IPS DF 19.7 (cell line): ENCODE measurements around the gene PRRC2A.
"Not testable (repeated sequence)": the region's sequence is repeated elsewhere in the genome, so short reads cannot be mapped to it uniquely, and the experiment has no call there.

Source experiments
- DNase-seq: peaks from one replicate; pipeline ENCODE4 v3.0.0-alpha.2; 2013; ENCODE audit warnings: low read depth, low spot score

Gene PRRC2A

GRCh38 chr6:31585491-31585890 lies 35.0 kb upstream of the PRRC2A start:
- peak; percentile 42 for DNase-seq

DNA sequence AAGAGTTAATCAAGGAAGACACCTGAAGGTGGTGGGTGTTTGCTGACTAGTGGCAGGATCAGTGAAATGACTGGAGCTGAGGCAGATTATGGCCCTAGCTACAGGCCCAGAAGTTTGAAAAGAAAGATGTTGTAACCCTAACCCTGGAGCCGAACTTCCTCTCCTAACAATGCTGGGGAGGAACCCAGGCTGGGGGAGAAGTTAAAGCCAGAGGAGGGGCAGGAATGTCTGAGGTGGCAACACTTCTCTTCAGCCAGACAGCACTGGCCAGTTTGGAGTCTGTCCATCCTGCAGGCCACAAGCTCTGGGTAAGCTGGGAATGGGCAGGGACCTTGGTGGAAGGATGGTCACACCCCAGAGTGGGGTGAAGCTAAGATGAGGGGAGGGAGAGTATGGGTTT lies 34.5 kb upstream of the PRRC2A start, which contains the start of gene LST1:
Gene LST1 (plus strand): TSS at position 270 of the 400 bp plus-strand sequence. CDS start 1,023 bp downstream, outside the sequence.
- DNase-seq: no peak

DNA sequence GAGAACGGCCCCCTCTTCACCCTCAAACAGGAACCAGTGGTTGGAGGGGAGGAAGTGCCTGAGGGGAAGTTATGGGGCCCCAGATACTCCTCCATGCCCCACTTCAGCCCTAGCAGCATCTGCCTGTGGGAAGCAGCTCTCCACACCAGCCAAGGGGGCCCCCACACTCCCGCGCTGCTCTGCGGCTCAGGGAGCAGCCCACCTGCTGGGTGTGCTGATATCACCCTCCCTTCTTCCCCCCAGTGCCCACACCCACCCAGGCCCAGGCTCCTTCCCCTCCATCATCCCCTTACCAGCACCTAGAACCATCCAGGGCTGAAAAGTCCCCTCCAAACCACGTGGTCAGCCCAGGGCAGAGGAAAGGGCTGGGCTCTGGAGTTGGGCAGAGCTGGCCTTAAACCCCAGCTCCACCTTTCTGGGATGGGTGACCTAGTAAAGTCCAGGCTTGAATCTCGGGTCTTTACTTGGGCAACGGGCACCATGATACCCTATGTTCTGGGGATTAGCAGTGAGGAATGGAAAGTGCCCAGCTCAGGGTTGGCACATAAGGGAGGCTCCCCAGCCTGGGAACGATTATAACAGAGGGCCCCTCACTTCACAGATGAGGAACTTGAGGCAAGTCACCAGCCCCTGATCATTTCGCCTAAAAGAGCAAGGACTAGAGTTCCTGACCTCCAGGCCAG lies 33.8 kb upstream of the PRRC2A start:
- no peak for DNase-seq

DNA sequence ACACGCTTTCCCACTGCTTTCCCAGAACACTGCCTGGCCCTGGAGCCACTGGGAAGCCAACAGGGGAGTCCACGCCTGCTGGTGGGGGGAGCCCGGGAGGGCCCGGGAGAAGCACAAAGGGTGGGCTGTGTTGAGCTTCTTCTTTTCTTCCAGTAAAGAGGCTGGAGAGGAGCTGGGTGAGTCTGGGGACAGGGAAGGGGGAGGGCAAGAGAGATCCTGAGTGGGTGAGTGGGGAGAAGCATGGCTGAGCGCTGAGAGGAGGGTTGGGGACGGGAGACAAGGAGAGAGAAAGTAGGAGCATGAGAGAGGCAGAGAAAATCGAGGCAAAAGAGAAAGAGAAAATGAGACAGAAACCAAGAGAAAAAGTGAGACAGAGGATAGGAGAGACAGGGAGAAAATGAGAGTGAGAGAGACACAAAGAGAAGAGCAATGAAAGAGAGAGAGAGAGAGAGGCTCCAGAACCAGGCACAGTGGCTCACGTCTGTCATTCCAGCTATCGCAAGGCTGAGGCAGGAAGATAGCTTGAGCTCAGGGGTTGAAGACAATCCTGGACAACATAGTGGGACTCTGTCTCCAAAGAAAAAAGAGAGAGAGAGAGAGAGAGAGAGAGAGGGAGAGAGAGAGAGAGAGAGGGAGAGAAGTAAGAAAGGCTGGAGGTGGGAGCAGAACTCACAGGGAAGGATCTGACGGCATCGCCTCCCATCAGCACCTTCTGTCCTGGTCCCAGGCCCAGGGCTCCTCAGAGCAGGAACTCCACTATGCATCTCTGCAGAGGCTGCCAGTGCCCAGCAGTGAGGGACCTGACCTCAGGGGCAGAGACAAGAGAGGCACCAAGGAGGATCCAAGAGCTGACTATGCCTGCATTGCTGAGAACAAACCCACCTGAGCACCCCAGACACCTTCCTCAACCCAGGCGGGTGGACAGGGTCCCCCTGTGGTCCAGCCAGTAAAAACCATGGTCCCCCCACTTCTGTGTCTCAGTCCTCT lies 32.4 kb upstream of the PRRC2A start:
- no peak for DNase-seq

DNA sequence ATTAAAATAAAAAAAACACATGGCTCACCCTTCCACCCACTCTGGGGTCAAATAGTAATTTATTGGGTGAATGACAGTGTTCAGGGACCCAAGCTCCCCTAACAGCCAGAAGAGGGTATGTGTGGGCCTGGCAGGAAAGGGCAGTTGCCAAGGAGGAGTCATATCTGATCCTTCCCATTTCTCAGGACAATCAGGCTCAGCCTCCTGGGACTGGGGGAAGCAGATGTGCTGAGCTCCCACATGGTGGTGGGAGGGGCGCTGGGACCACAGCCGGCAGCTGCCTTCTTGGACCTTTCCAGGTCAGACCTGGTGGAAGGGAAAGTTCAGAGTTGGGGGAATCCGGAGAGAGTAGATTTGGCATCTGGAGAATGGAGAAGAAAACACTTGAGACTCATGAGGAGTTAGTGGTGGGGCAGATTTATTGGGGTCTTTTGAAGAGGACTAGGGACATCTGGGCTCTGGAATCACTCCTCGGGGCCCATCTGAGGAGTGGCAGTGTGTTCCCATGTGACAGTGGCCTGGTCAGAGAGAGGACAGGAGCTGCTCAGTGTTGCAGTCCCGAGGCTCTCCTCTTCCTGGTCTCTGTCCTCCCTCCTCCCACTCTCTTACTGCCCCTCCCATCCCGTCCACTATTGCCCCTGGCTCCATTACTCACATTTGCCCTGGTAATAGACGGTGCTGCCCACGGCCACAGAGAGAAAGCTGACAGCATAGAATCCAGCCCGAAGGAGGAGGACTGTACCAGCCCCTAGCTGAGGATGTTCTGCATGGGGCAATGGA lies 31.5 kb upstream of the PRRC2A start:
- DNase-seq: no peak

GRCh38 chr6:31590691-31591090 lies 29.8 kb upstream of the PRRC2A start:
- DNase-seq: not testable (repeated sequence)

- DNase-seq: no peak
Observed at GRCh38 chr6:31592396-31592771, 28.1 kb upstream of the PRRC2A start.

GRCh38 chr6:31597006-31597405 lies 23.5 kb upstream of the PRRC2A start:
- no peak for DNase-seq

DNA sequence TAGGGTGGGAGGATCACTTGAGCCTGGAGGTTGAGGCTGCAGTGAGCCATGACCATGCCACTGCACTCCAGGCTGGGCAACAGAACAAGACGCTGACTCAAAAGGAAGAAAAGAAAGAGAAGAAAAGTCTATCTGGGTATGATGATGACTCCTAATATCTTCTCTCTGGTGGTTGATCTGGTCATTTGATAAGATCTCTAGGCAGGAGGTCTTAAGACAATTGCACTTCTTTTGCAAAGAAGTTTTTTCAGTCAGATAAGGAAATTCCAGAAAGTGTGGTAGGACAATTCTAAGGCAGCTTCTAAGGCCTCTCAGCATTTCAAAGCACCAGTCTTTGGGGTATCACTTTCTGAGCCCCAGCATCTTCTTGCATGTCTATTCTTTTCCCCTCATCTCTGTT lies 13.2 kb upstream of the PRRC2A start:
- no peak for DNase-seq

GRCh38 chr6:31609519-31610406 lies 10.8 kb upstream of the PRRC2A start:
- no peak for DNase-seq

DNA sequence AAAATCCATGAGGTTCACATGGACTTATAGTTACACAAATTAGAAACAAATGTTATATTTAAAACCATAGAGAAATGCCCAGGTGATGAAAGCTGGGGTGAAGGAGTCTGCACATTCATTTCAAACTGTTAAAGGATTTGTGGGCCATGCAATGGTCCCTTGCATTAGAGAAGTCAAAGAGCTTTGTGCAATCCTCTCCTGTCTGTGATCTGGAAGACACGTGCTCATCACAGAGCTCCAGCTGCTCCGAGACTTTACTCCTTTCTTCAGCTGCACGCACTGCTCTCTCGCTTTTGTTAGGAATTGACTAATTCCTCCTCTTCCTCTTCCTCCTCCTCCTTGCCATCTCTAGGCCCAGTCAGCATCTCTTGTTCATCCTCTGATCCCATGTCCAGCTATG lies 9.5 kb upstream of the PRRC2A start:
- DNase-seq: no peak

DNA sequence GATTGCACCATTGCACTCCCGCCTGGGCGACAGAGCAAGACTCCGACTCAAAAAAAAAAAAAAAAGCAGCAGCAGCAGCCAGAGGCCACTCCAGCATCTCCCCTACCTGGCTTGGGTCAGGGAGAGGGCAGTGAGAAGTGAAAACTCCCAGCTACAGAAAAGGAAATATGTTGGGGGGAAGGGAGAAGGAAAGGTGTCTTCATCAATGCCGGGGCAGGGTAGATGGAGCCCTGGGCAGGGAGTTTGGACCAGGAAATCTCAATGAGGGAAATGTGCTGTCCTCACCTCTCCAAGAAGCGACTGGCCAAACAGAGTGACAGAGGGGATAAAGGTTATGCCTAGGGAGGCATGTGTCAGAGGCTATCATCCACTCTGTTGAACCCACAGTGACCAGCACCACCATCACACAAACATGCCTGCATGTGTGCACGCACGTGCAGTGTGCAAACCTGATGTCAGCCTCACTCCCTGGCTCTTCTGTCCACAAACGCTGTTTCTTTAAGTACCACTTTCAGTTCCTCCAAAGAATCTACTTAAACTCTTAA lies 6.4 kb upstream of the PRRC2A start:
- no peak for DNase-seq

- DNase-seq: no peak
Observed at GRCh38 chr6:31614684-31615578, 5.6 kb upstream of the PRRC2A start, which contains the start of gene AIF1. AIF1 (plus strand) TSS chr6:31615234; CDS start chr6:31615330, 96 bp downstream.

DNA sequence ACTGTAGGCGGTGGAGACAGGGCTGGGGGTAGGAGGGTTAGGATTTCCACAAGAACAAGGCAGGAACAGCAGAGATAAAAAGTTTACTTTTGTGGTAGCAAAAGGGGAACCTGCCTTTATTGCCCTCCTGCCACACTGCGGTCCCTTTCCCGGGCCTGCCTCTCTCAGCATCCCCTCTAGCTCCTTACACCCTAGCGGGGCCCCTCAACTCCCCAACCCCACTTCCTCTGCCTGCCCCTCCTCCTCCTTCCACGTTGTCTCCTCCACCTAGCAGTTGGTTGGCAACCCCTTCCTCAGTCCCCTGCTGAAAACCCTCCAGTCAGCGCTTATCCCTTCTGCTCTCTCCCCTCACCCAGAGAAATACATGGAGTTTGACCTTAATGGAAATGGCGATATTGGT lies 4.8 kb upstream of the PRRC2A start:
- no peak for DNase-seq

DNA sequence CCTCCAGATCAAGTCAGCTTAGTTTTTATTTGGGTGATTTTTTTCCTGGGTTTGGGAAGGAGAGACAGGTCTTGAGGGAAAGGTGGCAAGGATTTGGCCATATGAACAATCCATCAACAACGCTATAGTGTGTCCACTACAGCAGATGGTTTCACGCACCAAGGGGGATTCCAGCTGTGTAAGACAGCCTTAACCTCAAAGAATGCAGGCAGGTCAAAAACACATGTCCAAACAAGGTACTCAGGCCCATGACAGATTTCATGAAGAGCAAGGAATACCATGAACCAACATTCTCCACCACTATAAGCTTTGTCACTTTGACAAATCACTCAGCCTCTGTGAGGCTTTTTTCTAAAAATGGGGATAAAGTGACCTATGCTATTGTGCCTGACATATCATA lies 3.5 kb upstream of the PRRC2A start:
- no peak for DNase-seq

DNA sequence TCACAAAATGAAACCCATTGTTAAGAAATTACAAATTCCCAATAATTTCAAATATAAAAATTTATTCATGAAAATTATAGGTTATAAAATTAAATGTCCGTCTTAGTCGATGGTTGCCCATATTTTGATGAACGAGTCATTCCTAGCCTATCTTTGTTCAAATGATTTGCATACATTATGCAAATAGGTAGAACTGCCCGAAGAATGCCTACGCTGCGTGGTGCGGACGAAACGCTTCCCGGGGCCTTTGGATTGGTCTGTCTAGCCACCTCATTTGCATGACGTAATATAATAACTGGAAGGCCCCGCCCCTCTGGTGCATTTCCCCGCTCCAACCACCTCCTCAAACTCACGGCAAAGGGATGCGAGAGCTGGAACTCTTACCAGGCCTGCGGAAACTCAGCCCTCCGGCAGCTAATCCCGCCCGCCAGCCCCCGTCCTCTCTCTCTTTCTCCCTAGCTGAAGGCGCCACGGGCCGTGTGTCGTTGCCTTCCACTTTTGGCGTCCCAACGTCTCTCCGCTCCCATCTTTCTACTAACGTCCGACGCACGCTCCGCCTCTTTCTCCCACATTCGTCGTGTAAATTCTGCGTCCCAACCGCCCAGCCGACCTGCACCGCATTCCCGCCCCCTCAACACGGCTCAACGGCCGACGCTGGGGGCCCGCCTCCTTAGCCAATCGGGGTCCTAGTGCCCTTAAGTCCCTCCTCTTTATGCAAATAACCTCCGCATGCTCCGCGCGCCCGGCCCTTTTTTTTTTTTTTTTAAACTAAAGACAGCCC lies 520 bp upstream of the PRRC2A start:
- peak; percentile 91 for DNase-seq

- no peak for DNase-seq
Observed at GRCh38 chr6:31621320-31621939, 915 bp downstream of the PRRC2A start.

DNA sequence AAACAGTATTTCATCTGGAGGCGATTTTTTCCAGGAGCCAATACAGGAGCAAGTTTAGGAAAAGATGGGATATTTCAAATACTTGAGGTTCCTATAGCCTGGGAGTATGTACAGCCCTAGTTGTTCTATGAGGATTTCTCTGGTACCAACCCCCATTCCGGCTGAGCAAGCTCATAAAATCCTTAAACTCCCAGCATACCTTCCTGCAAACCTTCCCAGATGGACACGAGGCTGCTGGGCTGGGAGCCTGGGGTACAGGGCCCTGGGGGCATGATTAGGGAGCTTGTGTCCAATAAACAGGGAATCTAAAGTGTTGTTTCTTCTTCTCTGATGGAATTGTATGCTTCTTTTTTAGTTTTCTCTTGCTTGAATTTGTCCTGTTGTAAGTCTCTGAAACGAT lies 1.5 kb downstream of the PRRC2A start:
- no peak for DNase-seq
